ENCODE measurements around the gene MFGE8. TPM values are rescaled to one million over a fixed set of nuclear protein-coding genes. Genes with fewer than 3 reads are reported as not detected.

Gene MFGE8
- total RNA-seq, 1 experiment from 2014 or later, result 118 TPM

GRCh38 chr15:88906130-88906529 lies 7.0 kb downstream of the MFGE8 start:
- H3K27ac ChIP-seq (ENCODE audit: low read depth, low read length, poor library complexity, severe bottlenecking), result no peak overlapping the region

GRCh38 chr15:88905576-88905975 lies 7.6 kb downstream of the MFGE8 start:
- ChIA-PET CTCF (interaction anchor here (0.8 to 1.3 kb wide), 4 partner anchors 25 to 272 kb away, joined by 3 to 14 read pairs (median 5); no protein-coding TSS in a partner anchor), POLR2A (ENCODE audit: low non-redundant PET) (no interaction called here)
- Histone ChIP-seq H3K27me3 (replicated peaks; ENCODE audit: insufficient read depth, low read depth, low read length, poor library complexity) (no peaks in the 10 kb centered on the region), H3K27ac (ENCODE audit: low read depth, low read length, poor library complexity, severe bottlenecking) (no peak overlapping the region), H3K4me3 (ENCODE audit: low read depth, low read length, poor library complexity, severe bottlenecking) (no peak overlapping the region), H3K36me3 (ENCODE audit: insufficient read depth, low read length, poor library complexity, severe bottlenecking) (peaks cover 3% of the 10 kb centered on the region), H3K4me1 (ENCODE audit: insufficient read depth, low read length, poor library complexity, severe bottlenecking) (peaks cover 3% of the 10 kb centered on the region), H3K9me3 (ENCODE audit: low read depth, low read length, poor library complexity, severe bottlenecking) (no peaks in the 10 kb centered on the region)
- no TSS peak for BruUV-seq (replicated peaks)
- TF ChIP-seq CTCF (conservative IDR thresholded peaks at IDR 0.05; ENCODE audit: low read depth, low read length), result no peak
- no peak for TF ChIP-seq EZH2 (IDR thresholded peaks at IDR 0.05; ENCODE audit: borderline replicate concordance, low read depth, low read length, poor library complexity, severe bottlenecking)
- DNase-seq (ENCODE audit: low spot score), result no peak
- intact Hi-C loops (cut with micrococcal nuclease; ENCODE audit: unreplicated experiment), result no loop called here

More at GRCh38 chr15:88906130-88906529, 7.0 kb downstream of the MFGE8 start:
- H3K27me3 ChIP-seq (replicated peaks; ENCODE audit: insufficient read depth, low read depth, low read length, poor library complexity), result no peaks in the 10 kb centered on the region
- peaks cover 3% of the 10 kb centered on the region for H3K4me1 ChIP-seq (ENCODE audit: insufficient read depth, low read length, poor library complexity, severe bottlenecking)
- peaks cover 3% of the 10 kb centered on the region for H3K36me3 ChIP-seq (ENCODE audit: insufficient read depth, low read length, poor library complexity, severe bottlenecking)
- POLR2A ChIA-PET (ENCODE audit: low non-redundant PET), result no interaction called here
- no peak overlapping the region for H3K4me3 ChIP-seq (ENCODE audit: low read depth, low read length, poor library complexity, severe bottlenecking)
- no peaks in the 10 kb centered on the region for H3K9me3 ChIP-seq (ENCODE audit: low read depth, low read length, poor library complexity, severe bottlenecking)
- DNase-seq (ENCODE audit: low spot score), result no peak
- no TSS peak for BruUV-seq (replicated peaks)
- TF ChIP-seq CTCF (conservative IDR thresholded peaks at IDR 0.05; ENCODE audit: low read depth, low read length) (no peak), EZH2 (IDR thresholded peaks at IDR 0.05; ENCODE audit: borderline replicate concordance, low read depth, low read length, poor library complexity, severe bottlenecking) (no peak)
- intact Hi-C loops (cut with micrococcal nuclease; ENCODE audit: unreplicated experiment), result no loop called here
- CTCF ChIA-PET, result no interaction called here

GRCh38 chr15:88904624-88905327 lies 8.4 kb downstream of the MFGE8 start:
- Histone ChIP-seq H3K27me3 (replicated peaks; ENCODE audit: insufficient read depth, low read depth, low read length, poor library complexity) (no peaks in the 10 kb centered on the region), H3K36me3 (ENCODE audit: insufficient read depth, low read length, poor library complexity, severe bottlenecking) (peaks cover 3% of the 10 kb centered on the region), H3K4me1 (ENCODE audit: insufficient read depth, low read length, poor library complexity, severe bottlenecking) (peaks cover 3% of the 10 kb centered on the region), H3K9me3 (ENCODE audit: low read depth, low read length, poor library complexity, severe bottlenecking) (no peaks in the 10 kb centered on the region), H3K4me3 (ENCODE audit: low read depth, low read length, poor library complexity, severe bottlenecking) (no peak overlapping the region), H3K27ac (ENCODE audit: low read depth, low read length, poor library complexity, severe bottlenecking) (no peak overlapping the region)
- BruUV-seq (replicated peaks), result no TSS peak
- CTCF ChIA-PET, result interaction anchor here (0.5 to 1.3 kb wide), 14 partner anchors 16 to 273 kb away, joined by 3 to 14 read pairs (median 4); no protein-coding TSS in a partner anchor
- intact Hi-C loops (cut with micrococcal nuclease; ENCODE audit: unreplicated experiment), result loop anchor here (1.0 kb wide), 1 partner anchor 113 kb away; no protein-coding TSS in a partner anchor
- POLR2A ChIA-PET (ENCODE audit: low non-redundant PET), result interaction anchor here (0.6 kb wide), 1 partner anchor 409 kb away, joined by 4 read pairs; no protein-coding TSS in a partner anchor
- peak; percentile 82 for DNase-seq (ENCODE audit: low spot score)
- peak; percentile 96 for TF ChIP-seq CTCF (conservative IDR thresholded peaks at IDR 0.05; ENCODE audit: low read depth, low read length)
- TF ChIP-seq EZH2 (IDR thresholded peaks at IDR 0.05; ENCODE audit: borderline replicate concordance, low read depth, low read length, poor library complexity, severe bottlenecking), result no peak

Data from A673 (cell line).